ENCODE results near the gene ERGIC2.

- TF ChIP-seq CTCF (IDR thresholded peaks at IDR 0.05; ENCODE audit: insufficient read depth, low read length), result no peak
- no peak for TF ChIP-seq GABPA (IDR thresholded peaks at IDR 0.05; ENCODE audit: low read depth)
- no peak for TF ChIP-seq POLR2AphosphoS5 (IDR thresholded peaks at IDR 0.05; ENCODE audit: low read depth)
- TF ChIP-seq REST (IDR thresholded peaks at IDR 0.05; ENCODE audit: insufficient replicate concordance, low read depth), result no peak
- TF ChIP-seq SPI1 (IDR thresholded peaks at IDR 0.05; ENCODE audit: borderline replicate concordance, low read depth), result no peak
Observed at GRCh38 chr12:29329411-29329810, 51.6 kb downstream of the ERGIC2 start.
